HG03565 (cell line): Measurements from ENCODE around the gene SLC2A6.

ENCODE experiments used
- ATAC-seq: cut with Tn5 transposase; IDR thresholded peaks from one replicate; pipeline ENCODE4 v1.9.1; 2021; ENCODE audit warnings: mild to moderate bottlenecking, moderate library complexity; ENCODE audit not compliant: unreplicated experiment

Gene SLC2A6

GRCh38 chr9:133515615-133516255, 36.8 kb upstream of the SLC2A6 start:
- no peak for ATAC-seq

GRCh38 chr9:133515240-133515610, 36.3 kb upstream of the SLC2A6 start:
- no peak for ATAC-seq

- ATAC-seq = no peak
These were observed 35.8 kb upstream of the SLC2A6 start for GRCh38 chr9:133514460-133515239.

- no peak for ATAC-seq
These were observed 34.6 kb upstream of the SLC2A6 start for GRCh38 chr9:133513214-133514100.

- no peak for ATAC-seq
These were observed 33.6 kb upstream of the SLC2A6 start for GRCh38 chr9:133512253-133513213.

GRCh38 chr9:133511607-133512006, 32.7 kb upstream of the SLC2A6 start:
- ATAC-seq = no peak

GRCh38 chr9:133510926-133511505, 32.1 kb upstream of the SLC2A6 start:
- no peak for ATAC-seq

- ATAC-seq = no peak
These were observed 30.5 kb upstream of the SLC2A6 start for GRCh38 chr9:133509179-133510083.

GRCh38 chr9:133508046-133508445, 29.1 kb upstream of the SLC2A6 start:
- no peak for ATAC-seq

- no peak for ATAC-seq
These were observed 28.5 kb upstream of the SLC2A6 start for GRCh38 chr9:133507246-133507965.

- no peak for ATAC-seq
These were observed 27.7 kb upstream of the SLC2A6 start for GRCh38 chr9:133506653-133507038.

GRCh38 chr9:133505901-133506652, 27.2 kb upstream of the SLC2A6 start:
- no peak for ATAC-seq

GRCh38 chr9:133505186-133505830, 26.4 kb upstream of the SLC2A6 start:
- no peak for ATAC-seq

- no peak for ATAC-seq
These were observed 23.2 kb upstream of the SLC2A6 start for GRCh38 chr9:133502112-133502511.

- ATAC-seq = no peak
These were observed 21.0 kb upstream of the SLC2A6 start for GRCh38 chr9:133499892-133500270.

GRCh38 chr9:133499132-133499891, 20.4 kb upstream of the SLC2A6 start:
- ATAC-seq = no peak
